Measurements from ENCODE around the gene RANBP3. TPM values are rescaled to one million over a fixed set of nuclear protein-coding genes. Genes with fewer than 3 reads are reported as not detected.
"Not testable (repeated sequence)": the region's sequence is repeated elsewhere in the genome, so short reads cannot be mapped to it uniquely, and the experiment has no call there.

RANBP3 gene
- total RNA-seq, 6 donors from 2014 or later: 64.4 to 116 (median 68.5) TPM

- peak overlapping the region in 3 of 4 donors; percentile 75 to 89 (median 88) for H3K27ac ChIP-seq
- ATAC-seq (ENCODE audit: low FRiP score in 2 of 2): no peak
These were observed 12.9 kb downstream of the RANBP3 start for GRCh38 chr19:5964816-5965565.

GRCh38 chr19:5963855-5964254, 14.1 kb downstream of the RANBP3 start:
- Histone ChIP-seq H3K27me3 (no peaks in the 10 kb centered on the region), H3K4me1 (peaks cover 86 to 99% (median 94%) of the 10 kb centered on the region in 4 donors), H3K27ac (peak overlapping the region in 3 of 4 donors; percentile 75 to 89 (median 88)), H3K36me3 (peaks cover 0 to 4% (median 0%) of the 10 kb centered on the region in 4 donors), H3K9me3 (no peaks in the 10 kb centered on the region), H3K4me3 (no peak overlapping the region)
- ATAC-seq (ENCODE audit: low FRiP score in 2 of 2) (no peak), DNase-seq (no peak)
- WGBS, 2 donors: 92 to 93% methylated on average over 4 to 7 of the region's 7 CpGs
- no peak for TF ChIP-seq EP300 (IDR thresholded peaks at IDR 0.05)

More at GRCh38 chr19:5964816-5965565, 12.9 kb downstream of the RANBP3 start:
- Histone ChIP-seq H3K4me3 (no peak overlapping the region), H3K9me3 (no peaks in the 10 kb centered on the region), H3K27me3 (no peaks in the 10 kb centered on the region), H3K4me1 (peaks cover 90 to 99% (median 94%) of the 10 kb centered on the region in 4 donors), H3K36me3 (peaks cover 0 to 4% (median 0%) of the 10 kb centered on the region in 4 donors)
- 89 to 95% methylated on average over 3 to 5 of the region's 5 CpGs for WGBS, 2 donors
- DNase-seq: no peak
- TF ChIP-seq POLR2A (IDR thresholded peaks at IDR 0.05) (no peak), EP300 (IDR thresholded peaks at IDR 0.05) (no peak), POLR2AphosphoS5 (IDR thresholded peaks at IDR 0.05) (no peak)
- TF ChIP-seq, protein P1, sequence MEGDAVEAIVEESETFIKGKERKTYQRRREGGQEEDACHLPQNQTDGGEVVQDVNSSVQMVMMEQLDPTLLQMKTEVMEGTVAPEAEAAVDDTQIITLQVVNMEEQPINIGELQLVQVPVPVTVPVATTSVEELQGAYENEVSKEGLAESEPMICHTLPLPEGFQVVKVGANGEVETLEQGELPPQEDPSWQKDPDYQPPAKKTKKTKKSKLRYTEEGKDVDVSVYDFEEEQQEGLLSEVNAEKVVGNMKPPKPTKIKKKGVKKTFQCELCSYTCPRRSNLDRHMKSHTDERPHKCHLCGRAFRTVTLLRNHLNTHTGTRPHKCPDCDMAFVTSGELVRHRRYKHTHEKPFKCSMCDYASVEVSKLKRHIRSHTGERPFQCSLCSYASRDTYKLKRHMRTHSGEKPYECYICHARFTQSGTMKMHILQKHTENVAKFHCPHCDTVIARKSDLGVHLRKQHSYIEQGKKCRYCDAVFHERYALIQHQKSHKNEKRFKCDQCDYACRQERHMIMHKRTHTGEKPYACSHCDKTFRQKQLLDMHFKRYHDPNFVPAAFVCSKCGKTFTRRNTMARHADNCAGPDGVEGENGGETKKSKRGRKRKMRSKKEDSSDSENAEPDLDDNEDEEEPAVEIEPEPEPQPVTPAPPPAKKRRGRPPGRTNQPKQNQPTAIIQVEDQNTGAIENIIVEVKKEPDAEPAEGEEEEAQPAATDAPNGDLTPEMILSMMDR (IDR thresholded peaks at IDR 0.05): no peak

DNA sequence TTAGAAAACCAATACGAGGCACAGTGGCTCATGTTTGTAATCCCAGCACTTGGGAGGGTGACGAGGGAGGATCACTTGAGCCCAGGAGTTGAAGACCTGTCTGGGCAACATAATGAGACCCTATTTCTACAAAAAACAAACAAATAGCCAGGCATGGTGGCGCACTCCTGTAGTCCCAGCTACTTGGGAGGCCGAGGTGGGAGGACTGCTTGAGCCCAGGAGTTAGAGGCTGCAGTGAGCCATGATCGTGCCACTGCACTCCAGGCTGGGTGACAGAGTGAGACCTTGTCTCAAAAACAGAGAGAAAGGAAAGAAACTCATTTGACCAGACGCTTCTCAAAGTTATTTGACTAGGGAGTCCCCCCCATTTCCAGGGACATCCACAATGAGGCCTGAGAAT, 14.7 kb downstream of the RANBP3 start:
- not testable (repeated sequence) for ATAC-seq (ENCODE audit: low FRiP score in 2 of 2)
- WGBS, 2 donors: 88 to 89% methylated on average over 6 of the region's 6 CpGs
- H3K4me1 ChIP-seq: peaks cover 81 to 99% (median 93%) of the 10 kb centered on the region in 4 donors

GRCh38 chr19:5961969-5962945, 15.7 kb downstream of the RANBP3 start:
- H3K4me1 ChIP-seq: peaks cover 77 to 98% (median 84%) of the 10 kb centered on the region in 4 donors
- DNase-seq (peak; percentile 78 to 89), ATAC-seq (ENCODE audit: low FRiP score in 2 of 2) (peak; percentile 74 to 92)
- H3K27me3 ChIP-seq: no peaks in the 10 kb centered on the region
- peak overlapping the region; percentile 75 to 89 (median 86) for H3K27ac ChIP-seq
- H3K36me3 ChIP-seq: peaks cover 0 to 4% (median 0%) of the 10 kb centered on the region in 4 donors
- WGBS, 2 donors: 28 to 29% methylated on average over 27 to 29 of the region's 29 CpGs
- H3K4me3 ChIP-seq: peak overlapping the region in 3 of 4 donors; percentile 12 to 24 (median 15)
- H3K9me3 ChIP-seq: no peaks in the 10 kb centered on the region
- TF ChIP-seq POLR2A (IDR thresholded peaks at IDR 0.05) (peak in 1 of 4 donors; percentile 47), POLR2AphosphoS5 (IDR thresholded peaks at IDR 0.05) (peak; percentile 76 to 82), EP300 (IDR thresholded peaks at IDR 0.05) (peak in 1 of 4 donors; percentile 75)
- TF ChIP-seq, protein P1 (IDR thresholded peaks at IDR 0.05): peak in 1 of 6 experiments; percentile 13

More for the DNA sequence above, 14.7 kb downstream of the RANBP3 start:
- H3K27me3 ChIP-seq, H3K36me3 ChIP-seq, DNase-seq, H3K4me3 ChIP-seq, H3K9me3 ChIP-seq: not testable (repeated sequence)
- peak overlapping the region in 3 of 4 donors; percentile 75 to 89 (median 88) for H3K27ac ChIP-seq

DNA sequence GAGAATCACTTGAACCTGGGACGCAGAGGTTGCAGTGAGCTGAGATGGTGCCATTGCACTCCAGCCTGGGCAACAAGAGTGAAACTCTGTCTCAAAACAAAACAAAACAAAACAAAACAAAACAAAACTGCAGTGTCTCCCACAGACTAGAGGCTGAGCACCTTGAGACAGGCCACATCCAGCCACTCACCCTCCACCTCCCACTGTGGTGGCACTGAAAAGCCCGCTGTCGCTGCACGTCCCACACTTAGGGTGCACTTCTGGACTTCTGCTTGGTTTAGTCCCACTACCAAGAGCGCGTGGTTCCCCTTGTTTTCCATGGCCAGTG, 16.3 kb downstream of the RANBP3 start:
- H3K9me3 ChIP-seq, H3K36me3 ChIP-seq, H3K27me3 ChIP-seq, DNase-seq: not testable (repeated sequence)
- Histone ChIP-seq H3K4me3 (peak overlapping the region in 3 of 4 donors; percentile 12 to 24 (median 15)), H3K4me1 (peaks cover 72 to 92% (median 78%) of the 10 kb centered on the region in 4 donors), H3K27ac (peak overlapping the region; percentile 75 to 89 (median 86))
- peak in 1 of 2 donors; percentile 44 for ATAC-seq (ENCODE audit: low FRiP score in 2 of 2)
- 22 to 38% methylated on average over 6 of the region's 6 CpGs for WGBS, 2 donors

Measured in upper lobe of left lung (tissue), 6 donors.